PC-3 (cell line): ENCODE data around the gene SSBP2. TPM values are rescaled to one million over a fixed set of nuclear protein-coding genes. Genes with fewer than 3 reads are reported as not detected.

Experiments
- ATAC-seq: fragments of 200-7000 bp; cut with Tn5 transposase; 2 replicates; pipeline ENCODE4 v1.9.1; 2020; ENCODE audit warnings: mild to moderate bottlenecking, moderate library complexity
- BruUV-seq: library from RNA; stranded (reverse); fragments of 400-500 nt; replicated peaks from 2 replicates; lab custom pipeline; 2021; lab: Mats Ljungman, UMichigan
- CTCF ChIA-PET: fragments of 300-600 bp; sonication (Branson Sonifier 250); formaldehyde crosslinking; loops from one replicate; lab custom pipeline; 2022; ENCODE audit warnings: antibody characterized with exemption; lab: Charles Lee
- POLR2A ChIA-PET: fragments of 300-600 bp; sonication (Branson Sonifier 250); formaldehyde crosslinking; loops from one replicate; lab custom pipeline; 2022; ENCODE audit warnings: antibody characterized with exemption; ENCODE audit not compliant: unreplicated experiment; lab: Charles Lee
- DNase-seq: peaks from one replicate; pipeline ENCODE4 v3.0.0-alpha.2; 2015
- H2AFZ ChIP-seq: fragments of 300-600 bp; sonication (generic); 2 replicates; pipeline ENCODE4 v1.6.0; 2016; ENCODE audit warnings: antibody characterized with exemption, low read length
- H3F3A ChIP-seq: fragments of 300-600 bp; sonication (generic); one replicate; pipeline ENCODE4 v1.6.0; 2017; ENCODE audit warnings: antibody characterized with exemption, low read length, control low read depth, mild to moderate bottlenecking; ENCODE audit not compliant: unreplicated experiment
- H3K27ac ChIP-seq: fragments of 300-600 bp; sonication (generic); 2 replicates; pipeline ENCODE4 v1.5.1; 2016; ENCODE audit warnings: mild to moderate bottlenecking, low read length
- H3K27me3 ChIP-seq: fragments of 300-600 bp; sonication (generic); 2 replicates; pipeline ENCODE4 v1.6.1; 2016; ENCODE audit warnings: low read length, mixed read lengths
- H3K36me3 ChIP-seq: fragments of 300-600 bp; sonication (generic); 2 replicates; pipeline ENCODE4 v1.6.1; 2016; ENCODE audit warnings: low read depth, mixed run types, low read length, mixed read lengths
- H3K4me1 ChIP-seq: fragments of 300-600 bp; sonication (generic); 2 replicates; pipeline ENCODE4 v1.5.1; 2016; ENCODE audit warnings: low read length; ENCODE audit not compliant: insufficient read depth
- H3K4me2 ChIP-seq: fragments of 300-600 bp; sonication (generic); 2 replicates; pipeline ENCODE4 v1.6.0; 2016; ENCODE audit warnings: low read length
- H3K4me3 ChIP-seq: fragments of 300-600 bp; sonication (generic); 2 replicates; pipeline ENCODE4 v1.5.1; 2016; ENCODE audit warnings: mild to moderate bottlenecking, low read length, mixed read lengths
- H3K79me2 ChIP-seq: fragments of 300-600 bp; sonication (generic); 2 replicates; pipeline ENCODE4 v1.6.1; 2017; ENCODE audit warnings: low read length, mixed read lengths
- H3K9ac ChIP-seq: fragments of 300-600 bp; sonication (generic); 2 replicates; pipeline ENCODE4 v1.6.0; 2016; ENCODE audit warnings: mild to moderate bottlenecking, low read length
- H3K9me2 ChIP-seq: fragments of 300-600 bp; sonication (generic); replicated peaks from 2 replicates; pipeline ENCODE4 v1.6.1; 2016; ENCODE audit warnings: mixed run types, low read length, mixed read lengths
- H3K9me3 ChIP-seq: fragments of 300-600 bp; sonication (generic); 2 replicates; pipeline ENCODE4 v1.6.1; 2016; ENCODE audit warnings: low read length, mixed read lengths
- H4K20me1 ChIP-seq: fragments of 300-600 bp; sonication (generic); 2 replicates; pipeline ENCODE4 v1.6.1; 2016; ENCODE audit warnings: low read length, mixed read lengths
- CTCF ChIP-seq: fragments of 300-600 bp; sonication (generic); conservative IDR thresholded peaks from 2 replicates; pipeline ENCODE4 v1.5.1; 2017; ENCODE audit warnings: antibody characterized with exemption, low read depth, mild to moderate bottlenecking, low read length
- EZH2 ChIP-seq: fragments of 300-600 bp; sonication (generic); IDR thresholded peaks from one replicate; pipeline ENCODE4 v1.6.1; 2017; ENCODE audit warnings: antibody characterized with exemption, mild to moderate bottlenecking, low read length; ENCODE audit not compliant: unreplicated experiment
- EZH2phosphoT487 ChIP-seq: fragments of 300-600 bp; sonication (generic); IDR thresholded peaks from 2 replicates; pipeline ENCODE4 v1.6.1; 2018; ENCODE audit warnings: mild to moderate bottlenecking, antibody characterized with exemption, low read length, borderline replicate concordance
- intact Hi-C: fragments of 100-400 bp; cut with micrococcal nuclease; formaldehyde crosslinking; loops from 2 replicates; pipeline ENCODE4 v1.9.0; 2023
- total RNA-seq: library from RNA; depleted of rRNA; stranded (reverse); fragments of >200 nt; gene quantifications from 2 replicates; pipeline ENCODE4 v1.2.3, GENCODE V29; 2014

The SSBP2 gene
- total RNA-seq, 1 experiment from 2014 or later = 5.8 TPM

GRCh38 chr5:81383867-81384266, 367.0 kb downstream of the SSBP2 start:
- intact Hi-C loops = no loop called here
- ChIA-PET CTCF (no interaction called here), POLR2A (interaction anchor here (0.6 kb wide), 1 partner anchor 163 kb away, joined by 3 read pairs; no protein-coding TSS in a partner anchor)
- ATAC-seq = no peak
- Histone ChIP-seq H3K4me2 (no peak overlapping the region), H3K36me3 (no peaks in the 10 kb centered on the region), H3K27ac (no peak overlapping the region), H3K9me2 (no peaks in the 10 kb centered on the region), H3F3A (no peaks in the 10 kb centered on the region), H3K4me3 (no peak overlapping the region), H3K9me3 (no peaks in the 10 kb centered on the region), H2AFZ (no peak overlapping the region), H3K27me3 (no peaks in the 10 kb centered on the region), H4K20me1 (no peaks in the 10 kb centered on the region), H3K79me2 (no peaks in the 10 kb centered on the region), H3K9ac (no peak overlapping the region), H3K4me1 (no peaks in the 10 kb centered on the region)
- no peak for TF ChIP-seq EZH2
- no TSS peak for BruUV-seq
- no peak for DNase-seq

GRCh38 chr5:81371354-81371876, 379.5 kb downstream of the SSBP2 start:
- Histone ChIP-seq H3K9me2 (no peaks in the 10 kb centered on the region), H3K4me3 (no peak overlapping the region), H3K4me1 (no peaks in the 10 kb centered on the region), H3K79me2 (no peaks in the 10 kb centered on the region), H3F3A (no peaks in the 10 kb centered on the region), H2AFZ (no peak overlapping the region), H3K9ac (no peak overlapping the region), H3K27ac (no peak overlapping the region), H4K20me1 (no peaks in the 10 kb centered on the region), H3K4me2 (no peak overlapping the region), H3K9me3 (no peaks in the 10 kb centered on the region), H3K27me3 (no peaks in the 10 kb centered on the region), H3K36me3 (no peaks in the 10 kb centered on the region)
- intact Hi-C loops = no loop called here
- ChIA-PET CTCF (no interaction called here), POLR2A (no interaction called here)
- no TSS peak for BruUV-seq
- no peak for TF ChIP-seq EZH2phosphoT487
- TF ChIP-seq CTCF = no peak
- TF ChIP-seq EZH2 = no peak
- DNase-seq = no peak
- ATAC-seq = no peak

DNA sequence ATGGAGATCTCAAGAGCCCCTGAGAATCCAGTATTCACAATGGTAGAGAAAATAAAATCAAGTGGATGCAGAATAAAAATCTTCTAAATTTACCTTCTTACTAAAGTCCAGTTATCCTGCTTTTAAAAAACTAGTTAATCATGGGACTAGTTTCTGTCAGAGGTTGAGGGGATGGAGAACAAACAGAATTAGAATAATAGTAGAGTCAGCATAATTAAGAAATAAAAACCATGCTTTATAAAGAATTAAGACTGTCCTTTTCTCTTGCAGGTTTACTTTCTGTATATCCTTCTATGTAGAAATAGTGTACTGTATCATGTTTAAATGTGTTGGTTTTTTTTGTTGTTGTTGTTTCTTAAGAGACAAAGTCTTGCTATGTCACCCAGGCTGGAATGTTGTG, 380.0 kb downstream of the SSBP2 start:
- Histone ChIP-seq H3K4me1 (no peaks in the 10 kb centered on the region), H3K27me3 (no peaks in the 10 kb centered on the region), H3K4me2 (no peak overlapping the region), H2AFZ (no peak overlapping the region), H3K9me2 (no peaks in the 10 kb centered on the region), H3K36me3 (no peaks in the 10 kb centered on the region), H3K9me3 (no peaks in the 10 kb centered on the region), H3K9ac (no peak overlapping the region), H4K20me1 (no peaks in the 10 kb centered on the region), H3K27ac (no peak overlapping the region), H3K4me3 (no peak overlapping the region), H3K79me2 (no peaks in the 10 kb centered on the region), H3F3A (no peaks in the 10 kb centered on the region)
- DNase-seq = no peak
- TF ChIP-seq EZH2phosphoT487 = no peak
- TF ChIP-seq EZH2 = no peak
- TF ChIP-seq CTCF = no peak
- intact Hi-C loops = no loop called here
- POLR2A ChIA-PET = no interaction called here
- CTCF ChIA-PET = no interaction called here
- BruUV-seq = no TSS peak
- no peak for ATAC-seq
